ENCODE results near the gene MRGPRF.

MRGPRF gene

DNA sequence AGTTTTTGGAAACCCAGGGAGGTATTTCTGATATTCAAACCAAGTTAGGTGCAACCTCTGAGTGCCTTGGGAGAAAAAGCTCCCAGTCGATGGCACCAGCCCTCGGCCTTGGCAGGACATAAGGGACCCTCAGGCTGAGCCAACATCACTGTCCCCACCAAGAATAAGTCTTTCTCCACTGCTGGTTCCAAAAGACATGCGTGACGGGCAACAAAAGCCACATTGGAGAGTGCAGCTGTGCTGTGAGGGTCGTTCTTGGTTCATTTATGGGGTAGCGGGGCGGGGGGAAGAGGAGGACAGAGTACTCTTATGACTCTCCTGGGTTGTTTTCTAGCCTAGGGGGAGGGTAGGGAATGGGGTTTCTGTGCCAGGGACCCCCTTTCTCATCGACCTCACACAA lies 24.5 kb upstream of the MRGPRF start:
- ChIA-PET CTCF (no interaction called here), POLR2A (no interaction called here)

GRCh38 chr11:69037074-69037473 lies 24.0 kb upstream of the MRGPRF start:
- TF ChIP-seq, protein P1, sequence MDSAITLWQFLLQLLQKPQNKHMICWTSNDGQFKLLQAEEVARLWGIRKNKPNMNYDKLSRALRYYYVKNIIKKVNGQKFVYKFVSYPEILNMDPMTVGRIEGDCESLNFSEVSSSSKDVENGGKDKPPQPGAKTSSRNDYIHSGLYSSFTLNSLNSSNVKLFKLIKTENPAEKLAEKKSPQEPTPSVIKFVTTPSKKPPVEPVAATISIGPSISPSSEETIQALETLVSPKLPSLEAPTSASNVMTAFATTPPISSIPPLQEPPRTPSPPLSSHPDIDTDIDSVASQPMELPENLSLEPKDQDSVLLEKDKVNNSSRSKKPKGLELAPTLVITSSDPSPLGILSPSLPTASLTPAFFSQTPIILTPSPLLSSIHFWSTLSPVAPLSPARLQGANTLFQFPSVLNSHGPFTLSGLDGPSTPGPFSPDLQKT (IDR thresholded peaks at IDR 0.05; ENCODE audit: borderline replicate concordance, low read depth, low read length), result no peak
- TF ChIP-seq ZNF791 (tag by site-specific recombination; IDR thresholded peaks at IDR 0.05), result no peak
- POLR2A ChIA-PET, result interaction anchor here (1.5 kb wide), 1 partner anchor 12 kb away, joined by 6 read pairs; the partner anchor contains the start of gene TPCN2

More for the DNA sequence above, 24.5 kb upstream of the MRGPRF start:
- TF ChIP-seq ZNF37A (tag by site-specific recombination; IDR thresholded peaks at IDR 0.05), result no peak
- TF ChIP-seq BCL6B (tag by site-specific recombination; IDR thresholded peaks at IDR 0.05), result no peak
- TF ChIP-seq, protein P2, sequence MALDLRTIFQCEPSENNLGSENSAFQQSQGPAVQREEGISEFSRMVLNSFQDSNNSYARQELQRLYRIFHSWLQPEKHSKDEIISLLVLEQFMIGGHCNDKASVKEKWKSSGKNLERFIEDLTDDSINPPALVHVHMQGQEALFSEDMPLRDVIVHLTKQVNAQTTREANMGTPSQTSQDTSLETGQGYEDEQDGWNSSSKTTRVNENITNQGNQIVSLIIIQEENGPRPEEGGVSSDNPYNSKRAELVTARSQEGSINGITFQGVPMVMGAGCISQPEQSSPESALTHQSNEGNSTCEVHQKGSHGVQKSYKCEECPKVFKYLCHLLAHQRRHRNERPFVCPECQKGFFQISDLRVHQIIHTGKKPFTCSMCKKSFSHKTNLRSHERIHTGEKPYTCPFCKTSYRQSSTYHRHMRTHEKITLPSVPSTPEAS (tag by site-specific recombination; IDR thresholded peaks at IDR 0.05), result no peak
- H3K4me1 ChIP-seq (ENCODE audit: control insufficient read depth, insufficient read depth, low read length), result no peaks in the 10 kb centered on the region
- no peaks in the 10 kb centered on the region for H3K36me3 ChIP-seq (ENCODE audit: control insufficient read depth in 2 of 2, insufficient read depth in 1 of 2, low read length in 2 of 2)
- H3K4me3 ChIP-seq (ENCODE audit: low read depth, low read length), result no peak overlapping the region
- no peak overlapping the region for H3K27ac ChIP-seq (ENCODE audit: extremely low read depth, low read depth, low read length)
- H3K9me3 ChIP-seq (ENCODE audit: control insufficient read depth, insufficient read depth, low read depth, low read length), result no peaks in the 10 kb centered on the region

DNA sequence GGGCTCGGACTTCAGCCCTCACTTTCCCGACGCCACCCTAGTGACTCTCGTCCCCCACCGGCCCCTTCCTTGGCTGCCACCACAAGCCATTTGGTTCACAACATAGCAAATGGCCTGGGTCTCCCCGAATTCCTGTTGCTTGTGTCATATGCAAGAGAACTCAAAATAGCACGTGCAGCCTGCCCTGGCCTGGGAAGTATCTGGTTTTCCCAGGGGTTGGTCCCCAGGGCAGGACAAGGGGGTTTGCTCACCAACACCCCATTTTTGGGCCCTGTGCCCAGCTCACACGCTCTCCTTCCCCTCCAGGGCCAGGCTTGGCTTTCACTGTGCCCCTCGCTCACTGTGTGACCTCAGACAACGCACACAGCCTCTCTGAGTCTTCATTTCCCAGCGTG lies 22.9 kb upstream of the MRGPRF start:
- H3K4me3 ChIP-seq (ENCODE audit: low read depth, low read length), result no peak overlapping the region
- H3K4me1 ChIP-seq (ENCODE audit: control insufficient read depth, insufficient read depth, low read length), result no peaks in the 10 kb centered on the region
- H3K36me3 ChIP-seq (ENCODE audit: control insufficient read depth in 2 of 2, insufficient read depth in 1 of 2, low read length in 2 of 2), result no peaks in the 10 kb centered on the region
- H3K9me3 ChIP-seq (ENCODE audit: control insufficient read depth, insufficient read depth, low read depth, low read length), result no peaks in the 10 kb centered on the region
- POLR2A ChIA-PET, result interaction anchor here (1.5 kb wide), 1 partner anchor 13 kb away, joined by 6 read pairs; the partner anchor contains the start of gene TPCN2
- CTCF ChIA-PET, result interaction anchor here (0.6 kb wide), 2 partner anchors 11 to 29 kb away, joined by 3 read pairs; no protein-coding TSS in a partner anchor
- H3K27ac ChIP-seq (ENCODE audit: extremely low read depth, low read depth, low read length), result no peak overlapping the region
- TF ChIP-seq ZNF837 (tag by site-specific recombination; IDR thresholded peaks at IDR 0.05) (no peak), ZNF10 (tag by site-specific recombination; IDR thresholded peaks at IDR 0.05) (no peak), BCL11B (tag by site-specific recombination; IDR thresholded peaks at IDR 0.05; ENCODE audit: low read depth) (no peak), SALL2 (tag by site-specific recombination; IDR thresholded peaks at IDR 0.05; ENCODE audit: borderline replicate concordance) (no peak), ZNF23 (tag by site-specific recombination; IDR thresholded peaks at IDR 0.05; ENCODE audit: borderline replicate concordance) (no peak), ZIC2 (tag by site-specific recombination; IDR thresholded peaks at IDR 0.05) (no peak), ZNF350 (tag by site-specific recombination; IDR thresholded peaks at IDR 0.05) (no peak), AEBP2 (tag by site-specific recombination; IDR thresholded peaks at IDR 0.05; ENCODE audit: borderline replicate concordance) (no peak)
- TF ChIP-seq, protein P3, sequence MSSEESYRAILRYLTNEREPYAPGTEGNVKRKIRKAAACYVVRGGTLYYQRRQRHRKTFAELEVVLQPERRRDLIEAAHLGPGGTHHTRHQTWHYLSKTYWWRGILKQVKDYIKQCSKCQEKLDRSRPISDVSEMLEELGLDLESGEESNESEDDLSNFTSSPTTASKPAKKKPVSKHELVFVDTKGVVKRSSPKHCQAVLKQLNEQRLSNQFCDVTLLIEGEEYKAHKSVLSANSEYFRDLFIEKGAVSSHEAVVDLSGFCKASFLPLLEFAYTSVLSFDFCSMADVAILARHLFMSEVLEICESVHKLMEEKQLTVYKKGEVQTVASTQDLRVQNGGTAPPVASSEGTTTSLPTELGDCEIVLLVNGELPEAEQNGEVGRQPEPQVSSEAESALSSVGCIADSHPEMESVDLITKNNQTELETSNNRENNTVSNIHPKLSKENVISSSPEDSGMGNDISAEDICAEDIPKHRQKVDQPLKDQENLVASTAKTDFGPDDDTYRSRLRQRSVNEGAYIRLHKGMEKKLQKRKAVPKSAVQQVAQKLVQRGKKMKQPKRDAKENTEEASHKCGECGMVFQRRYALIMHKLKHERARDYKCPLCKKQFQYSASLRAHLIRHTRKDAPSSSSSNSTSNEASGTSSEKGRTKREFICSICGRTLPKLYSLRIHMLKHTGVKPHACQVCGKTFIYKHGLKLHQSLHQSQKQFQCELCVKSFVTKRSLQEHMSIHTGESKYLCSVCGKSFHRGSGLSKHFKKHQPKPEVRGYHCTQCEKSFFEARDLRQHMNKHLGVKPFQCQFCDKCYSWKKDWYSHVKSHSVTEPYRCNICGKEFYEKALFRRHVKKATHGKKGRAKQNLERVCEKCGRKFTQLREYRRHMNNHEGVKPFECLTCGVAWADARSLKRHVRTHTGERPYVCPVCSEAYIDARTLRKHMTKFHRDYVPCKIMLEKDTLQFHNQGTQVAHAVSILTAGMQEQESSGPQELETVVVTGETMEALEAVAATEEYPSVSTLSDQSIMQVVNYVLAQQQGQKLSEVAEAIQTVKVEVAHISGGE (tag by site-specific recombination; conservative IDR thresholded peaks at IDR 0.05; ENCODE audit: low read depth), result no peak
- TF ChIP-seq, protein P4, sequence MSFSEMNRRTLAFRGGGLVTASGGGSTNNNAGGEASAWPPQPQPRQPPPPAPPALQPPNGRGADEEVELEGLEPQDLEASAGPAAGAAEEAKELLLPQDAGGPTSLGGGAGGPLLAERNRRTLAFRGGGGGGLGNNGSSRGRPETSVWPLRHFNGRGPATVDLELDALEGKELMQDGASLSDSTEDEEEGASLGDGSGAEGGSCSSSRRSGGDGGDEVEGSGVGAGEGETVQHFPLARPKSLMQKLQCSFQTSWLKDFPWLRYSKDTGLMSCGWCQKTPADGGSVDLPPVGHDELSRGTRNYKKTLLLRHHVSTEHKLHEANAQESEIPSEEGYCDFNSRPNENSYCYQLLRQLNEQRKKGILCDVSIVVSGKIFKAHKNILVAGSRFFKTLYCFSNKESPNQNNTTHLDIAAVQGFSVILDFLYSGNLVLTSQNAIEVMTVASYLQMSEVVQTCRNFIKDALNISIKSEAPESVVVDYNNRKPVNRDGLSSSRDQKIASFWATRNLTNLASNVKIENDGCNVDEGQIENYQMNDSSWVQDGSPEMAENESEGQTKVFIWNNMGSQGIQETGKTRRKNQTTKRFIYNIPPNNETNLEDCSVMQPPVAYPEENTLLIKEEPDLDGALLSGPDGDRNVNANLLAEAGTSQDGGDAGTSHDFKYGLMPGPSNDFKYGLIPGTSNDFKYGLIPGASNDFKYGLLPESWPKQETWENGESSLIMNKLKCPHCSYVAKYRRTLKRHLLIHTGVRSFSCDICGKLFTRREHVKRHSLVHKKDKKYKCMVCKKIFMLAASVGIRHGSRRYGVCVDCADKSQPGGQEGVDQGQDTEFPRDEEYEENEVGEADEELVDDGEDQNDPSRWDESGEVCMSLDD (tag by site-specific recombination; IDR thresholded peaks at IDR 0.05), result no peak
- TF ChIP-seq, protein P5, sequence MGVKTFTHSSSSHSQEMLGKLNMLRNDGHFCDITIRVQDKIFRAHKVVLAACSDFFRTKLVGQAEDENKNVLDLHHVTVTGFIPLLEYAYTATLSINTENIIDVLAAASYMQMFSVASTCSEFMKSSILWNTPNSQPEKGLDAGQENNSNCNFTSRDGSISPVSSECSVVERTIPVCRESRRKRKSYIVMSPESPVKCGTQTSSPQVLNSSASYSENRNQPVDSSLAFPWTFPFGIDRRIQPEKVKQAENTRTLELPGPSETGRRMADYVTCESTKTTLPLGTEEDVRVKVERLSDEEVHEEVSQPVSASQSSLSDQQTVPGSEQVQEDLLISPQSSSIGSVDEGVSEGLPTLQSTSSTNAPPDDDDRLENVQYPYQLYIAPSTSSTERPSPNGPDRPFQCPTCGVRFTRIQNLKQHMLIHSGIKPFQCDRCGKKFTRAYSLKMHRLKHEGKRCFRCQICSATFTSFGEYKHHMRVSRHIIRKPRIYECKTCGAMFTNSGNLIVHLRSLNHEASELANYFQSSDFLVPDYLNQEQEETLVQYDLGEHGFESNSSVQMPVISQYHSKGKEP (tag by site-specific recombination; IDR thresholded peaks at IDR 0.05), result no peak

More at GRCh38 chr11:69037074-69037473, 24.0 kb upstream of the MRGPRF start:
- Histone ChIP-seq H3K36me3 (ENCODE audit: control insufficient read depth in 2 of 2, insufficient read depth in 1 of 2, low read length in 2 of 2) (no peaks in the 10 kb centered on the region), H3K4me3 (ENCODE audit: low read depth, low read length) (no peak overlapping the region), H3K27ac (ENCODE audit: extremely low read depth, low read depth, low read length) (no peak overlapping the region), H3K4me1 (ENCODE audit: control insufficient read depth, insufficient read depth, low read length) (no peaks in the 10 kb centered on the region), H3K9me3 (ENCODE audit: control insufficient read depth, insufficient read depth, low read depth, low read length) (no peaks in the 10 kb centered on the region)
- CTCF ChIA-PET, result no interaction called here
